Upper lobe of right lung (tissue), 1 donor: ENCODE measurements around the gene NDUFA13. TPM values are rescaled to one million over a fixed set of nuclear protein-coding genes. Genes with fewer than 3 reads are reported as not detected.

Experiments used
- ATAC-seq: fragments of 200-7000 bp; cut with Tn5 transposase; one replicate; pipeline ENCODE4 v1.9.1; 2020; ENCODE audit warnings: mild to moderate bottlenecking, moderate library complexity
- DNase-seq: peaks from one replicate; pipeline ENCODE4 v3.0.0-alpha.2; 2020
- H3K27ac ChIP-seq: fragments of 200-600 bp; one replicate; pipeline ENCODE4 v1.8.0; 2022
- H3K27me3 ChIP-seq: fragments of 200-600 bp; one replicate; pipeline ENCODE4 v1.8.0; 2022; ENCODE audit warnings: mild to moderate bottlenecking
- H3K36me3 ChIP-seq: fragments of 200-600 bp; one replicate; pipeline ENCODE4 v1.8.0; 2022
- H3K4me1 ChIP-seq: fragments of 200-600 bp; one replicate; pipeline ENCODE4 v1.8.0; 2022
- H3K4me3 ChIP-seq: fragments of 200-600 bp; one replicate; pipeline ENCODE4 v1.8.0; 2022; ENCODE audit warnings: mild to moderate bottlenecking
- H3K9me3 ChIP-seq: fragments of 200-600 bp; one replicate; pipeline ENCODE4 v1.8.0; 2022
- intact Hi-C: fragments of 100-400 bp; cut with DNase I; formaldehyde crosslinking; loops from one replicate; pipeline ENCODE4 v1.11.0; 2022
- total RNA-seq: library from RNA; stranded (reverse); fragmentation: NEBNext Ultra II Directional; extraction: Animal tissue kit (Norgen Biotek cat#: 25700); gene quantifications from one replicate; pipeline ENCODE4 v1.2.1, GENCODE V29; 2021
- TF ChIP-seq, protein P1 (sequence below): fragments of 200-600 bp; IDR thresholded peaks from one replicate; pipeline ENCODE4 v1.8.0; 2022; ENCODE audit warnings: antibody characterized with exemption
- donor health status: DM: no; HTN: yes; CAD: no; lungs with severe emphysema.

The NDUFA13 gene
- total RNA-seq, 1 donor from 2014 or later, result 207 TPM

DNA sequence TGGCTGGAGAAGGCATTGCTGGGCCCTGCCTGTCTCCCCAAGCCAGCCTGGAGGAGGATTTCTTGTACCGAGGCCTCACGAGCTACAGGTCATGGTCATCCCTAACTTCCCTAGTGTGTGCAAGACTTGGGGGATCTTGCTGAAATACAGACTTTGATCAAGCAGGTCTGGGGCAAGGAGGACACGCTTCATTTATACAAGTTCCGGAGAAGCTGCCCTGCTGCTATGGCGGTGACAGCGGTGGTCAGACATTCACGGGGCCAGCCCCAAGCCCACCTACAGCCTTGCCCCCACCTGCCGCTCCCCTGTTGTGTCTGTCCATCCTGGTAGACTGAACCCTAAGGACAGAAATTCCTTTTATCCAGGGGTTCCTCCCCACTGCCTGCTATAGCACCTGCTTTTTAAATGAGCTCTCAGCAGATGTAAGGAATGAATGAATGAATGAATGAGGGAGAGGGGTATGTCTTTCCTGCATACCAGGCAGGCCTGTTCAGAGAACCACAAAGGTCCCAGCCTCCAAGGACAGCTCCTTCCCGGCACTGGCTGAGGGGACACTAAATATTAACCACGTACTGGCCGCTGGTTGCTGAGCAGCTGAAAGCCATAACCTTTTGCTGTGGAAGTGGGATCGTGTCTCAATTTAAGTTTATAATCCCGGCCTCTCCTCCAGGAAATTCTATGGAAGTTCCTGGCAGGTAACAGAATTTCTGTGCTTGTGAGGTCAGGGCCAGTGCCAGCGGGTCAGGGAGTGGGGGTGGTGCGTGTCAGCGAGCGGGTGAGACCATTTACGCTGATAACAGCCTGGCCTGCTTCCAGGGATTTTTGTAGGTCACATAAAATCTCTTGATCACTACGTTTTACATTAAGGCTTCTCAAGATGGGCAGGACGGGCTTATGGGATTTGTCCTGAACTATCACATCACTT is 27.8 kb upstream of the NDUFA13 start:
- no peak for ATAC-seq
- no peak for DNase-seq
- Histone ChIP-seq H3K27ac (peak overlapping the region; percentile 89), H3K27me3 (no peaks in the 10 kb centered on the region), H3K9me3 (no peaks in the 10 kb centered on the region), H3K36me3 (peaks cover 17% of the 10 kb centered on the region), H3K4me3 (no peak overlapping the region), H3K4me1 (peaks cover 40% of the 10 kb centered on the region)
- TF ChIP-seq, protein P1, sequence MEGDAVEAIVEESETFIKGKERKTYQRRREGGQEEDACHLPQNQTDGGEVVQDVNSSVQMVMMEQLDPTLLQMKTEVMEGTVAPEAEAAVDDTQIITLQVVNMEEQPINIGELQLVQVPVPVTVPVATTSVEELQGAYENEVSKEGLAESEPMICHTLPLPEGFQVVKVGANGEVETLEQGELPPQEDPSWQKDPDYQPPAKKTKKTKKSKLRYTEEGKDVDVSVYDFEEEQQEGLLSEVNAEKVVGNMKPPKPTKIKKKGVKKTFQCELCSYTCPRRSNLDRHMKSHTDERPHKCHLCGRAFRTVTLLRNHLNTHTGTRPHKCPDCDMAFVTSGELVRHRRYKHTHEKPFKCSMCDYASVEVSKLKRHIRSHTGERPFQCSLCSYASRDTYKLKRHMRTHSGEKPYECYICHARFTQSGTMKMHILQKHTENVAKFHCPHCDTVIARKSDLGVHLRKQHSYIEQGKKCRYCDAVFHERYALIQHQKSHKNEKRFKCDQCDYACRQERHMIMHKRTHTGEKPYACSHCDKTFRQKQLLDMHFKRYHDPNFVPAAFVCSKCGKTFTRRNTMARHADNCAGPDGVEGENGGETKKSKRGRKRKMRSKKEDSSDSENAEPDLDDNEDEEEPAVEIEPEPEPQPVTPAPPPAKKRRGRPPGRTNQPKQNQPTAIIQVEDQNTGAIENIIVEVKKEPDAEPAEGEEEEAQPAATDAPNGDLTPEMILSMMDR, result no peak
- intact Hi-C loops, result loop anchor here (10.0 kb wide), 1 partner anchor 83 kb away; the partner anchor contains the start of gene GATAD2A

DNA sequence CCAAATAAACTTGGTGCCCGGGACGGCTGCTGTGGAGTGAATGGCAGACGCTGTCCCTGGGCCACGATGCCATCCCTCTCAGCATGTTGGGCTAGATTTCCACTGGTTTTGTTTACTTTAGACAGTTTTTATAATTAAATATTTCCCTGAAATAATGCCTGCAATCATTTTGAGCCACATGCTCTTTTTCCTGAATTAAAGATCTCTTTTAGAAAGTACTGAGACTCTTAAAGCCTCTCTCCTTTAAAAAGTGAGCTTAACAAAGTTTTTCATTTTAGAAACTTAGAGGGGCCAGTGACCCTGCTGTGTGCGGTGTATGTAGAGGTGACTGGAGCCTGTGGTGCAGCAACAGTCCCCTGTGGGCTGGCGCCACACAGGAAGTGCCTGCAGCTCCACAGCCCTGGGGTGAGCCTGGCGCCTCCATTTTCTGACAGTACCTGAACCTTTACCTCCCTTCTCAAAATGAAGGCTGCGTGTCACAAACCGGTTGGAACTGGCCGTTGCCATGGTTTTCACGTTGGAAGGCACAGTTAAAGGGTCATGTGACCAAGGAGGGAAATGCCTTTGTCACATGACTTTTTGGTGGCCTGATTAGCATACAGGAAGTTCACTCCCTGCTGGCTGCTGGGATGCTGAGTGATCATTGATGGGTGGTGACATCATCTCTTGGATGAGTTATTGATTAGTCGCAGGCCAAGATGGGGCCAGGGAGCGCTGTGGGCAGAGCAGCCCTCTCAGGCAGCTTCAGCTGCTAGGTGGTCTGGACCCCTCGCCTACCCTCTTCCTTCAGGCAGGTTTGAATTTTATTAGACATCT is 26.9 kb upstream of the NDUFA13 start:
- DNase-seq (peak; percentile 84), ATAC-seq (peak; percentile 63)
- TF ChIP-seq, protein P1, result no peak
- no peaks in the 10 kb centered on the region for H3K9me3 ChIP-seq
- peak overlapping the region; percentile 89 for H3K27ac ChIP-seq
- H3K4me1 ChIP-seq, result peaks cover 40% of the 10 kb centered on the region
- H3K36me3 ChIP-seq, result peaks cover 25% of the 10 kb centered on the region
- H3K4me3 ChIP-seq, result peak overlapping the region; percentile 17
- no peaks in the 10 kb centered on the region for H3K27me3 ChIP-seq
- intact Hi-C loops, result loop anchor here (10.0 kb wide), 1 partner anchor 84 kb away; the partner anchor contains the start of gene GATAD2A

DNA sequence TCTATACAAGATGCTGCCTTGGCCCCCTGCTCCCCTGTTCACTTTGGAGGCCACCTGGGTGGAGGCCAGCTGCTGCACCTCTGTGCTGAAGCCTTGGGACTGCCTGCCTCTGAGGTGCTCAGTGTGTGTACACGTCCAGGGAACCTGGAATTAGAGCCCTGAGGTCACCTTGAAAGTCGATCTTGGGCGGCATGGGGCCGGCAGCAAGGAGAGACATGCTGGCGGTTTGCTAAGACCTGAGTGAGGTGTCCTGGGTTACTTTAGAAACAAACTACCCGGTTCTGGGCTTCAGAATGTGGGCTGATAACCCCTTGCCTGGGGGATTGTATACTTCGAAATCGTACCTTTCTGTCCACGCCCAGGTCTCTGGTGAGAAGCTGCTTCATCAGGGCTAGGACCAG is 26.2 kb upstream of the NDUFA13 start:
- Histone ChIP-seq H3K4me3 (no peak overlapping the region), H3K9me3 (no peaks in the 10 kb centered on the region), H3K36me3 (peaks cover 32% of the 10 kb centered on the region), H3K27me3 (no peaks in the 10 kb centered on the region), H3K27ac (peak overlapping the region; percentile 89), H3K4me1 (peaks cover 39% of the 10 kb centered on the region)
- ATAC-seq, result no peak
- intact Hi-C loops, result loop anchor here (10.0 kb wide), 1 partner anchor 85 kb away; the partner anchor contains the start of gene GATAD2A
- no peak for DNase-seq
- TF ChIP-seq, protein P1, result no peak

DNA sequence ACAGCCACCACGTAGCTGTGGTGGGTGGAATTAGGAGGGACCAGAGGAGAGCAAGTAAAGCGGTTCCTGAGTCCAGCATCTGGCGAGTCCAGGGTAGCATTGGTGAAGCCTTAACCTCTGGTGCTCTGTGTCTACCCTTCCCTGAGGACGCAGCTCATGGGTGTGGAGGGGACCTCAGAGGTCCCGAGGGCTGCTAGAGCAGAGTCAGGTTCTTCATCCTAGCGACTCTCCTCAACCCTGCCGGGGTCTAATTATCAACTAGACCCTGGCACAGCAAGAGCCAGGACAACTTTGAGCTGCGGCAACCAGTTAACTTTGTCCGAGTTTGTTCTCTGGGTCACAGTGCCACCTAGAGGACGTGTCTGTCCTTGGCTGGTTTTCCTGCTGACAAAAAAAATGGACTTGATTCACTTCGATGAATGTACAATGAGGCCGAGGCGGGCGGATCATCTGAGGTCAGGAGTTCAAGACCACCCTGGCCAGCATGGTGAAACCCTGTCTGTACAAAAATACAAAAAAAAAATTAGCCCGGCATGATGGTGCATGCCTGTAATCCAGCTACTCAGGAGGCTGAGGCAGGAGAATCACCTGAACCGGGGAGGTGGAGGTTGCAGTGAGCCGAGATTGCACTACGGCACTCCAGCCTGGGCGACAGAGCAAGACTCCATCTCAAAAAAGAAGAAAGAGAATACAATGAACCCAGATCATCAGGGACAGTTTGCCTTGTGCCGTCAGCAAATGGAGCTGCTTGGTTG is 25.6 kb upstream of the NDUFA13 start:
- Histone ChIP-seq H3K4me1 (peaks cover 33% of the 10 kb centered on the region), H3K4me3 (no peak overlapping the region), H3K27me3 (no peaks in the 10 kb centered on the region), H3K27ac (peak overlapping the region; percentile 89), H3K9me3 (no peaks in the 10 kb centered on the region), H3K36me3 (peaks cover 35% of the 10 kb centered on the region)
- TF ChIP-seq, protein P1, result peak; percentile 83
- intact Hi-C loops, result no loop called here
- ATAC-seq, result peak; percentile 74
- DNase-seq, result peak; percentile 74
